HG02571 (cell line): ENCODE data around the gene CCDC172.

Source experiments
- ATAC-seq: cut with Tn5 transposase; IDR thresholded peaks from one replicate; pipeline ENCODE4 v1.9.1; 2021; ENCODE audit warnings: mild to moderate bottlenecking, moderate library complexity; ENCODE audit not compliant: unreplicated experiment

CCDC172 gene

DNA sequence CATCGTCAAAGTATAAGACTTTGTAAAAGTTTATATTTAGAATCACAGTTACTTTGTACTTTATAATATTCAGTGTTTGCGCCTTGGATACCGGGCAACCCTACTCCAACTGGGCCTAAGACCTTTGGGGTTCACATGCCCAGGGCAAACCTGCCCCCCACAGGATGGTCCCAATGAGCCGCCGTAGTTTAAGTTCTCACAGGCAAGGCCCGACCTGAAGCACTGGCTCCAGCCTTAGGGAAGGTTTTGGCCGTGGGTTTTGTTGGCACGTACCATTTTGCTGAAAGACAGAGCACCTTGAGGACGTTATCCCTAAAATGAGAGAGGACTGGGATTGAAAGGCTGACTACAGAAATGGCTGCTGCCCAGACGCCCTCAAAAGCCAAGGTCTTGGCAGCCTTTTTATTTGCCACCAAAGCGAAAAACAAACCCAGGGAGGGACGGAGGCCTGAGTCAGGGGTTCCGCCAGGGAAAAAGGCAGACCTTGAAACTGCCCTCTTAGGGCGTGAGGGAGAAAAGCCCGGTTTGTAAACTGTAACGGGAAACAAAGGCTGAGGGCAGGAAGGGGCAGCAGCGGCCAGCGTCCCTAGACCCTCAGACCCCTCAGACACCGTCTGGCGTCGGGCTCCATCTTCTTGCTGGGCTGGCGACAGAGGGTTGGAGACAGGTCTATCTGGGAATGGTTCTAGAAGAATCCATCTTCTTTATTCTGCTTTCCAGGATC lies at the start of gene CCDC172:
TSS of gene CCDC172 (plus strand) at position 222 of the 724 bp plus-strand sequence. CDS start 564 bp downstream, outside the sequence.
- ATAC-seq = no peak

DNA sequence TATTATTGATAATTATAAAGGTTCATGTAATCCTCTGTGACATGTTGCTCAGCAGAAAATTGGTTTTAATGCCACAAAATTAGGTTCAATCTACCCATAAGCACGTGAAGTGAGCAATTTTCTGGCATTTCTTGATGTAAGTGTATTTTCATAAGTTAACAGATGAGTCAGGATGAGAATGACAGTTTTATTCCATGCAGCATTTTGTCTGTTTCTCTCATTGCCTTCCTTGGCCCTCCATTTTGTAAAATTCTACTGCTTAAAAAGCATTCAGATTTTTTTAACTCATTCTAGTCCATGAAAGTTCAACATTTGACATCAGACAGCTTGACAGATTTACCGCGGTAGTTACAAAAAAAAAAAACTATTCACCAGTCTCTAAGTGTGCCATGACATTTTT lies 47.3 kb upstream of the CCDC172 start:
- no peak for ATAC-seq

- no peak for ATAC-seq
These were observed 45.4 kb upstream of the CCDC172 start for GRCh38 chr10:116278846-116279245.

- ATAC-seq = no peak
These were observed 42.5 kb upstream of the CCDC172 start for GRCh38 chr10:116281775-116282174.

DNA sequence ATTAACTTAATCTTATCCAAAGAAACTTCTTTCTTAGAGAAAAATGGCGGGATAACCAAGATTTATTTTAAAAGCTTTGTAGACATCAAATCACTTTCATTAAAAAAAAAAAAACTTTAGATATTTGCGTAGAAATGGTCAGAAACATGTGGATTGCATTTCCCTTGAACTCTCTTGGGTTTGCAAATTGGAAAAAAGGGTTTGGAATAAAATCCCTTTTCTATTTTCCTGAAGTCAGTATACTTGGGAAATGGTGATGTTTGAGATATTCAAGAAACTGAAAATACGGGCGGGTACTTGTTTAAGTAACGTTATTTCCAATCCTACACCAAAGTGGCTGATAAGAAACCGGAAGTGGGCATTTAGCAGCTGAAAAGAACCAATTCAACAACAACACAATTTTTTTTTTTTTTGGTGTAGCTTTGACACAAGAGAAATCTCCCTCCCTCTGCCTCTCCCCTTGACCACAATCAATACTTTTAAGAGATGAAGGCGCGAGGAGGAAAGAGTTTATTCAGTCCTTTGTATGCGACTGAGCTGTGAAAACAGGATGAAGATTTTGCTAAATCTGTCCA lies 37.5 kb upstream of the CCDC172 start:
- ATAC-seq = no peak

DNA sequence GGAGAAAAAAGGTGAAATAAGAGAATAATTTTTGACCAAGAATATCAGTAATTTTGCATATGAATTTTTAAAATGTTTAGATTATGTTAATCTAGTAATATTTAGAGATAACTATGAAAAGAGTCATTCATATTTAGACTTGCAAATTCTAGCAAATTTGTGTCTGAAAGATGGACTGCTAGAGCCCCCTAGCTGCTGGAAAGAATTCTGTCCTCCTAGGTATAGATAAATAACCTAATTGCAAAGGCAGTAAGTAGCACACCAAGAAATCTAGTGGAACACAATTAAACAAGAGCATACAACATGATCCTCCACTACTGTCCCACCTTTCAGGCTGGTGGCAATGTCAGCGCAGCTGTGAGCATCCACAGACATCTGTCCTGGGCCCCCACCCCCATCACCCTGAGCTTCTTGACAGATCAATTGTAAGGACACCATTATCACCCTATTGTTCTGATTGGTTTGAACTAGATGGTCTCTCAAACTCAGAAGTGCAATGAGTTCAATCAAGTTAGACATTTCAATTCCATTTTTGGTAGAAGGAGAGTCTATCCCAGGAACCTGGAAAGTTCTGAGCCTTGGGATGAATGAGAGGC lies 36.2 kb upstream of the CCDC172 start:
- no peak for ATAC-seq

DNA sequence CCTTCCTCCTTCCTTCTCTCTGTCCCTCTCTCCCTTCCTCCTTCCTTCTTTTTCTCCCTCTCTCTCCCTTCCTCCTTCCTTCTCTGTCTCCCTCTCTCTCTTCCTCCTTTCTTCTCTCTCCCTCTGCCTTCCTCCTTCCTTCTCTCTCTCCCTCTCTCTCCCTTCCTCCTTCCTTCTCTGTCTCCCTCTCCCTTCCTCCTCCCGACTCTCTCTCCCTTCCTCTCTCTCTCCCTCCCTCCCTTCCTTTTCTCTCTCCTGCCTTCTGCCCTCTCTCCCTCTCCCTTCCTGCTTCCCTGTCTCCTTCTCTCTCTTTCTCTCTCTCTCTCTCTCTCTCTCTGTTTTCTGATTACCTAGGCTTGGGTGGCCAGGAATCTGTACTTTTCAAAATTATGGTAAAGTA lies 34.6 kb upstream of the CCDC172 start:
- no peak for ATAC-seq

GRCh38 chr10:116292493-116292892 lies 31.8 kb upstream of the CCDC172 start:
- no peak for ATAC-seq

- ATAC-seq = no peak
These were observed 27.9 kb upstream of the CCDC172 start for GRCh38 chr10:116296291-116296721.

- ATAC-seq = no peak
These were observed 25.7 kb upstream of the CCDC172 start for GRCh38 chr10:116298586-116298985.

DNA sequence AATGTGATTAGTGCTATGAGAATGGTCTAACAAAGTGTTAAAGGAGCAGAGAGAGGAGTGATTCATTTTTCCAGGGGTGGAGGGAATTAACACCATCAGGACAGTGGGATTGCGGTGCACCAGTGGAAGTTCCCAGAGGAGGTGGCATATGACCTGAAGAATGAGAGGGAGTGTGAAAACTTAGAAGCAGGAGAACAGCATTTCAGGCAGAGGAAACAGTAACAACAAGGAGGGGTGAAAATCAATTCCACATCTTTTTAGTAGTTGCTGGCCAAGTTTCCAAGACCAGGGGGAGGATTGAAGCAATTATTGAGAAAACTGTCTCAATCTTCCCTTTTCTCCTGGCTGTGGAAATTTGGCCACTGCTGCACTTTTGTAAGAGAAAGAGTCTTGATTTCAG lies 23.7 kb upstream of the CCDC172 start:
- no peak for ATAC-seq

DNA sequence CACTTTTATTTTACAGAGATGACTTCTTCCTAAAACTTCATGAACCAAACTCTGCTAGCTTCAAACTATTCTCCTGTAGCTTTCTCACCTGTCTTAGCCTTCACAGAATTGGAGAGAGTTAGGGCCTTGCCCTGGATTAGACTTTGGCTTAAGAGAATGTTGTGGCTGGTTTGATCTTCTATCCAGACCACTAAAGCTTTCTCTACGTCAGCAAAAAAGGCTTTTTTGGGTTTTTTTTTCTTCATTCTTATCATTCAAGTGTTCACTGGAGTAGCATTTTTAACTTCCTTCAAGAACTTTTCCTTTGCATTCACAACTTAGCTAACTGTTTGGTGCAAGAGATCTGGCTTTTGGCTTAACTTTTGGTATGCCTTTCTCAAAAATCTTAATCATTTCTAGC lies 19.3 kb upstream of the CCDC172 start:
- no peak for ATAC-seq

DNA sequence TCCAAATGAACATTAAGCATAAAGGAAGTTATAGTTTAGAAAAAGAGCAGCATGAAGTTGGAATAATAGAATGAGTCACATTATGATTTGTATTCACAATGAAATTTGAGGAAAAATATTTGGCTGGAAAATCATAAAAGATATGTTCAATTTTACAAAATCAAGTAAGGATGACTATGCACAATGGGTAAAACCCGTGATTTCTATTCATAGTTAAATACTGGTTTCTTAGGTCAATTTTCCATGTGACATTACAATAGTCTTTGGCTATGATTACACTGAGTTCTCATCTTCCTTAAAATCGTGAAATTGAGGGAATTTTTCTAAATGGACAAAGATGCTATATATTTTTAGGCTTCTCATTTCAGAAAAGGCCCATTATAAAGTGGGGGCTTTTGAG lies 17.4 kb upstream of the CCDC172 start:
- no peak for ATAC-seq

DNA sequence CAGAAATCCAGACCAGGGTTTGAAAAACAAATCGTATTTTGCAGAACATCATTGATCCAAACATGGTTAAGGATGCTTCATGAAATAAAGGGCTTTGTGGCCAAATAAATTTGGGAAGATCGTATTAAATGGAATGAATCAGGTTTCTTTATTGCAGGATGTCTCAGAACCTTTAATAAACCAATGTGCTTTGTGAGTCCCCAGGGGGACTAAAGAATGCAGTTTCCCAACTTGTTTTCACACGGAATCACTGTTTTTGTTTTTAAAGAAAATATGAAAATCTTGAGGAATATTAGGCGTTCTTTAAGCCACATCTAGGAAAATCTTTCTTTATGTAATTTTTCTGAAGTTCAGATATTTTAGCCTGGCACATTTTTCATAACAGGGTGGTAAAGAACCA lies 16.8 kb upstream of the CCDC172 start:
- no peak for ATAC-seq

DNA sequence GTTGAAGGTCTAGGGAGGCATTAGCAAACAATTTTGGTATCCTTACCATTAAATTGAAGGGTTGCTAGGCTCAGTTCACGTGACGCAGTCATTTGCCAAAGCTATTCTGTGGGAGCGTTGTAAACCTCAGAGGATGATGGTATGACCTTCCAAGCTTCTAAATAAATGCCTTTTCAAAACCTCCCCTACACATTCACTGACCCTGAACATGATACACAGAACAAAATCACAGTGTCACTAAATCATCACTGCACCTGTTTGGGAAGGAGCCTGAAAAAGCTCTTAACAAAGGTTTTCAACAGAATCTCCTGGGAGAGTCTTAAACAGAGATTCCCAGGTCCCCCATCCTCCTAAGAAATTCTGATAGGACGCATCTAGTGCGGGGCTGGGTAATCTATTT lies 13.2 kb upstream of the CCDC172 start:
- no peak for ATAC-seq

DNA sequence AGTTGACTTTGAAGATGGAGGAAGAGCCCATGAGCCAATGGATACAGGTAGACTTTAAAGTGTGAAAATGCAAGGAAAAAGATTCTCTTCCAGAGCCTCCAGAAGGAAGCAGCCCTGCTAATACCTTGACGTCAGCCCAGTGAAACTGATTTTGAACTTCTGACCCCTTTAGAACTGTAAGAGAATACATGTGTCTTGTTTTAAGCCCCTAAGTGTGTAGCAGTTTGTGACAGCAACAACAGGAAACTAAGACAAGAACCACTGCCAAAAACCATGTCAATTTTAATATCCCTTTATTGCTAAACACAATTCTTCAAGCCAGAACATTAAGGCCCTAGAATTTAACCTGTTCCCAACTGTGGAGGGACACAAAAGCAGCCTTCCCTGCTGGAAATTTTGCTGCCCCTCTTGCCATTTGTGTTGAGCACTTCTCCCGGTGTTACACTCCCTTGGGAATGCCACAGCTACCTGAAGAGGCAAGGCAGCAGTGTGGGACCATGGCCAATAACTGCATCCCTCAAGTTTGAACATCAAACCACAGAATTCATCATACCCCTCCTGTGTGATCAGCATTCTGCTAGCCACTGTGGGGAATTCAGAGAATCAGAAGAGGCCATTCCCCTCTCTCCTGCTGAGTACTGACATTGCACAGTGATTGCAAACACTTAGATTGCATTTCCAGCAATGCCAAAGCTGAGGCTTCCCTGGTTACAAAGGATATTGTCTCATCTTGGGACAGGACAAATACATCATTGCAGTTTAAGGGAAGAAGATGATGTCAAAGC lies 12.3 kb upstream of the CCDC172 start:
- no peak for ATAC-seq

DNA sequence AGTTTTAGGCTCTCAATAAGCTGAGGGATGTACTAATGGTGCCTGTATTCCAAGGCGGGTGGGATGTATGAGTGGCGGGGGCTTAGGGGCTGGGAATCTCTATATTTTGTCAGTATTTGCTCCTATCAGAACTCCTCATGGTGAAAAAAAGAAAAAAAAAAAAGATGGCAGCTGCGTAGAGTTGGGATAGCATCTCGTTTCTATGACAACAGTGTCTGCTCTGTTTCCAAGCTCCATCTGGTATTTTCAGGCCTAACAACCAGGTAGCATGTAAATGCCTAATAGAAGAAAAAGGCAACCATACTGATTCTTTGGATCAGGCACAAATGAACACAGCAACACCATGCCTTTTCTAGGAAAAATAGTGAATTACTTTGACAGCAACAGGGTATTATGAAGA lies 11.7 kb upstream of the CCDC172 start:
- no peak for ATAC-seq

GRCh38 chr10:116316503-116316902 lies 7.7 kb upstream of the CCDC172 start:
- ATAC-seq = no peak

DNA sequence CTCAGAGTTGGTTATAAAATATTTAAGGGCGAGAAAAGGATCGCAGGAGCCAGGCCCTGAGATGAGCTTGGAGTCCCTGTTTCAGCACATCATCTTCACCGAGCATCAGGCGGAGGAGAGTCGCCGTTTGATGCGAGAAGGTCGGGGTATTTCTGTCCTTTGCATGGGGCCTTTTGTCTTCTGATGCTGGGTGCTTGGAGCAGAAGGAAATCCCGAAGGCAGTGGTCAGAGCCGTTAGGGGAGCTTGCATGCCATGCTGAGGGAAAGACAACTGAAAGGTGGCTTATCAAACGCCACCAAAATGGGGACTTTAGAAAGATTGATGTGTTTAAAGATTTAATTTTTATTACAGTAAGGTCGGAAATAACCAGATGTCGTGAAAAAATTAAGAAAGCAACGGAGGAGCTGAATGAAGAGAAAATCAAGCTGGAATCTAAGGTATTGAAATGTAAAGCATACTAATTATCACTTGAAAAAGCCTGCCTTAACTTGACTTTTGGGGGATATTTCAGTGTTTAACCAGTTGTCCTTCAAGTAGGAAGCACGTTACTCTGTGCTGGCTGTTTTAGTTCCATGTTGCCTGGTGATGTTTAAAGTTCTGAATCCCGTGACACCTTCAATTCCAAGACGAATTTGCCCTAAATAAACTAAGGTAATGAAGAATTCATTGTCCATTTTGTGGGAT lies 845 bp downstream of the CCDC172 start:
- no peak for ATAC-seq

- no peak for ATAC-seq
These were observed 1.7 kb downstream of the CCDC172 start for GRCh38 chr10:116325987-116326386.

- no peak for ATAC-seq
These were observed 4.9 kb downstream of the CCDC172 start for GRCh38 chr10:116329153-116329552.
